ENCODE data around the gene CEP68.

CEP68 gene

DNA sequence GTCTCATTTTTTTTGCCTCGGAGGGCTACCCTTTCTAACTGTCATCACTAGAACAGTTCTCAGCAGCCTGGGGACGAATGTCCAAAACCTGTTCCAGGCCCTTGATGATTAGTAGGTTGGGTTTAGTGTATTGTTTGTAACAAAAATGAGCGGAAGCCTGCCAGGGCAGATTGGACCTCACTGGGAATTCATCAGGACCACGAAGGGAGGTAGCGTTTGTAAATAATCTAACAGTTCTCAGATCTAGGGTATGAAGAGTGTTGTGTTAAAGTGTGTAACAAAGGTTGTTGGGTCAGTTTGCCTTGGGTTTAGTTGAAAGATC is 799 bp downstream of the CEP68 start:
- DNase-seq (ENCODE audit: low spot score) = no peak

DNA sequence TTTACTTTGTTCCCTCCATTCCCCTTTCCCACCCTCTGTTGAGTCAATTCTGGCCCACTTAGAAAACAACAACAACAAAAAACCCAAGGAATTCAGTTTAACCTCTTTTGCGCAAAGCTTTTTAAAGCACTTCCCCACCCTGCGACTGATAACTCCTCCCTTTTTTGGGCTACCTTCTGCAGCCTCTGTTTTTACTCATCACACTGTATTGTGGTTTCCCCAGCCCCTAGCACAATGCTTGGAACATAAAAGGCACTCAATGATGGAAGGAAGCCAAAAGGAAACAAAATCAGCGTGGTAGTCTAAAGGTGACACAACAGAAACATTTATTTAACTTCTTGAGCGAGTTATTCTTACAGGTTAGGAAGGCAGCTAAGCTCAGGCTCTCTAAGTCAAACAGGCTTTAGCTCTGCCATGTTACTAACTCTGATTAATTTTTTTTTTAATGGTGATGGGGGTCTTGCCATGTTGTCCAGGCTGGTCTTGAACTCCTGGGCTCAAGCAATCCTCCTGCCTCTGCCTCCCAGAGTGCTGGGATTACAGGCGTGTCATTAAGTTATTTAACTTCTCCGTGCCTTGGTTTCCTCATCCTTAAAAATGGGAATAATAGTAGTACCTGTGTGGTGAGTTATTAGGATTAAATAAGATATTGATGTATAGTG is 1.3 kb downstream of the CEP68 start:
- peak; percentile 4 for DNase-seq (ENCODE audit: low spot score)

DNA sequence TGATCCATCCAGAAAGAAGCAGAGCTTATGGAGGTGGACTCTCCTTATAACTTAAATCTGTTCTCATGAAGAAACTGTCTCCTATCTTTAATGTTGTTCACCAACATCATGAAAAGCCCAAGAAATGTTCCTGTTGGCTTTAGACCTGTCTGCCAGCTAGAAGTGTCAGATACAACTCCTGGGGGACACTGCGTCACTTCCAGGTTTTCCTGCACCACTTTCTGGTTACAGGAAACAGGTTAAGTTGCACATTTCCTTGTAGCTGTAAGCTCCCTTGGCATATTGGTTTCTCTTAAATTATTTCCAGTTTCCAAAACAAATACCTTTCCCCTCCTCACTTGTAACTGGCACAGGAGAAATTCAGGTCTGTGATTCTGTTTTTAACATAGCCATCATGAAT is 2.9 kb downstream of the CEP68 start:
- DNase-seq (ENCODE audit: low spot score) = no peak

DNA sequence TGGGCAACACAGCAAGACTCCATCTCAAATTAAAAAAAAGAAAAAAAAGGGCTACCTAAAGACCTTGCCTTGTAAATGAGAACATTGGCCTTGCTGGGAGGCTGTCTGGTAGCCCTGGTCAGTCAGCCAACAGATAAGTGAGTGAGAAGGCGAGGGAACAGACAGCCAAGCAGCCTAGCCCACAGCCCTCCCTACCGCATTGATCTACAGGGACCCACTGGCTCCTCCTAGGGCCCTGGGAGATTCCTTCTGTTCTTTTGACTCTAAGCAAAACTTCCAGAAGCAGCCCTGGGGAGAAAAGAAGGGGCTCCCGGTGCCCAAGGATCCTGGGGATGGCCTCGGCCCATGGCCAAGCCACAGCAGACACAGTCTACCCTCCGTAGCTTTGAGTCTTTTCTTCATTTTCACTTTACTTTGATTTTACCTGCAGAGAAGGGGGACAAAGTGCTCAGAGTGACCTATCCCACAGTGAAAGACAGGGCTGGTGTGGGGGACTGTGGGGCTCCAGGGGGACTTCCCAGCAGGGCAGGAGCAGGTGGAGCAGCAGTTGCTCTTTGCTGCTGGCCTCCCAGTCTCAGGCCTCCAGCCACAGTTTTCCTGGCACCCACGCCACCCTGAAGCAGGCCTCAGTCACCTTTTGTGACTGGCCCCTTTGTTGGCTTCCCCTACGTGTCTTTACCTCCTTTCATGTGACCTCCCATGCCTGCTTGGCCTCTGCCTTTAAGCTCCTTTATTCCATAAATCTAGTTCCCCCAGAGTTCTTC is 5.1 kb downstream of the CEP68 start:
- no peak for DNase-seq (ENCODE audit: low spot score)

DNA sequence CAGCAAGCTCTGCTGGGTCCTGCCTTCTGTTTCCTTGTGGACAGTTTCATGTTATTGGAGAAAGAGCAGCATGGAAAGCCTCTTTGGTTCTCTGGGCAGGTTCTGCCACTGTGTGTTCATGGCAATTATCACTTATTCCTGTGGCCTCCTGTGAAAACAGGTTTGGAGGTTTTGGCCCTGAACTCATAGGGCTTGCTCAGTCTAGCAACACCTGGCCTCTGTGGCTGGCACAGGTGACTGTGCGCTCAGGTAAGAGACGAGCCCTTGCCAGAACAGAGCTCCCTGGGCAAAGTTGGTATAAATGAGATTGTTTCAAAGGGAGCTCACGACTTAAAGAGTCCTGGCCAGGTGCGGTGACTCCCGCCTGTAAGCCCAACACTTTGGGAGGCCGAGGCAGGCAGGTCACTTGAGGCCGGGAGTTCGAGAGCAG is 5.7 kb downstream of the CEP68 start:
- DNase-seq (ENCODE audit: low spot score) = no peak

DNA sequence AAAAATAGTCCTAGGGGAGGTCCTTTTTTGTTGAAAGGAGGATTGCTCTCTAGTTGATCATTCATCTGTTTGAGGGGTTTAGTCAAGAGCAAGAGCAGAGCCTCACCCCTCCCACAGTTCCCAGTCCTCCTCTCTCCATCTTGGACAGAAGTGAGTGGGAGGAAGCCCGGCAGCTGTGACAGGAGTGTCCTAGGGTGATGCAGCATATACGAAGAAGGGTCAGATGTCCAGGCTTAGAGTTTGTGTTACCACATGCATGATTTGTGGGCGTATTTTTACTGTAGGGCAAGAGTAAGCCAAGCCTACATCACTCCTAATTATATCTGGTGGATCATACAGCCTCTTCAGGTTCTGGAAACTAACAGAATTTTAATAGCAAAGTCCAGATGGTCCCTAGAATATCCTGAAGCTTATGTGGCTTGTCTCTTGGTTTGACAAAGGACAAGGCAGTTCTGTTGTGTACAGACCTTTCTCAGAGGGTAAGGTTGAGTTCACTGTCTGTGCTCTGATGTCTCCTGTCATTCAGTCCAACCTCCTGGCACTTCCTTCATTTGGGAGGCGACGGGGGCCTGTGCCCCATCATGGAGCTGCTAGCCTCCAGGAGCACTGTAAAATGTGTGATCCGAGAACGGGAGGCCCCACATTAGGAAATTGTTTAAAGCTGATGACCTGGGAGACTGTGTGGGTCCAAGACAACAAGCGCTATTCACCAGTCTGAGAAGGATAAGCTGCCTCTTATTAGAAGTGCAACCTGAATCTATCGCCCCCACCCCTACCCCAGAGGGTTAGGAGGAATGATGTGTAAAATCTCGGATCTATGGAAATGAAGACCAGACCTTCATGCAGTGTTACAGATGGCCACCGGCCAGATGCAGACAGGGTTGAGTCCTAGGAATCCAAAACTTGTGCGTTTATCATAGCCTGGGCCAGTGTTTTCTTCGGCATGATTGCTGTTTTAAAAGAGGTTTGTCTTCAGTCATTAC is 6.9 kb downstream of the CEP68 start:
- DNase-seq (ENCODE audit: low spot score) = no peak

DNA sequence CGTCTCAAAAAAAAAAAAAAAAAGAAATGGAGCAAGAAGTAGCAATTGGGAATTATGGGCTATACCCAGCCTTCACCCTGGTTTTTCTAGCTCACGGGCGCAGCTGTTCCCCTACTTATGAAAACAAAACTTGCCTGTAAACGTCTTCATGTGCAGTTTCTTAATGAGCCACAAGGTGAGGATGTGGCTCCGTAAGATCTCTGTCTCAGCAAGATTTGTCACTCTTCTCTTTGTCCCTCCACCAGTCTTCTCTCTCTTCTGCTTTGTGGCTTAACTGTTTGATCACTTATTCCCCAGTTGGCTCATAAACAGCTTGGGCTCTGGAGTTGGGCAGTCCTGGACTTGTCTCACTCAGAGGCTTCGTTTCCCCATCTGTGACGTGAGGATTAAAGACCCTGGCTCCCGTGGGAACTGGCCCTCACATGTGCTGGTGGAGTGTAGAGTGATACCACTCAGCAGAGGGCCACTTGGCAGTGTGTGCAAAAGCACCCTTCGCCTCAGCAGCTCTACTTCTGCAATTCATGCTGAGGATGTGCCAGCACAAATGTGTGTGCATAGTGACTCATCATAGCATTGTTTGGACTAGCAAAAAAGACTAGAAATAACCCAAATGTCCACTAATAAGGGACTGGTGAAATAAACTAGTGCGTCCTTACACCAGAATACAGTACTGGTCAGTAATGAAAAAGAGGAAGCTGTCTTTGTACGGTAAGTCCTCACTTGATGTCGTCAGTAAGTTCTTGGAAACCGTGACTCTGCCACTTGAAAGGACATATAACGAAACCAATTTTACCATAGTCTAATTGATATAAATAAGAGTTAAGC is 8.7 kb downstream of the CEP68 start:
- peak; percentile 68 for DNase-seq (ENCODE audit: low spot score)

DNA sequence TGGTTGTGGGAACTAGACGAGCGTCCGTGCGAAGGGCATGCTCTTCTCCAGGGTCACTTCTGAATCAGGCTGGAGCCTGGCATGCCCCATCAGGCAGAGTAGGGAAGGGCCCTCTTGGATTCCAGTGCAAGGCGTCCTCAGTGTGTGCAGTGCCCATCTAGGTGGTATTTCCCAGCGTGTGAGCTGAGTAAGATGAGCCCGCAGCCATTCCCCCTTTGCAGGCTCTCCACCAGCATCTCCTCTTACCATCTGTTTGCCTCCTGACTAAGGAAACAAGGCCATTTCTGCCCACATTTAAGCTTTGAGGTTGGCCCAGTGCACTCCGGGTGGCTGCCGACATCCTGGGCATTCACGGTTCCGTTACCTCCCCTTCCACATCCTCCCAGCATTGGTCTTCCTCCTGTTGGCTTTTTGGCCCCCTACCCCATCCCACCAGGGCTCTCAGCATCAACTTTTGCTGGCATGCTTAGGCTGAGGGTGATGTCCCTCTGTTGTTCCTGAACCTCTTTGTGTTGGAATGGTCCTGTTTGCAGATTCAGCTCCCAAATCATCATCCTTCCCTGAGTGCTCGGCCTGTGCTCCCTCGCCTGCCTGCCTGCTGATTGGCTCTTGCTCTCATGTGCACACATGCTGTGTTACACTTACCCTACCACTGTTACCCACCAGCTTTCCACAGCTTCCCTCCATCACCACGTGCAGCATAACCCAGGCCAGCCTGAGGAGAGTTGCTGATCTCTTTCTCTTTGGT is 11.8 kb downstream of the CEP68 start:
- no peak for DNase-seq (ENCODE audit: low spot score)

DNA sequence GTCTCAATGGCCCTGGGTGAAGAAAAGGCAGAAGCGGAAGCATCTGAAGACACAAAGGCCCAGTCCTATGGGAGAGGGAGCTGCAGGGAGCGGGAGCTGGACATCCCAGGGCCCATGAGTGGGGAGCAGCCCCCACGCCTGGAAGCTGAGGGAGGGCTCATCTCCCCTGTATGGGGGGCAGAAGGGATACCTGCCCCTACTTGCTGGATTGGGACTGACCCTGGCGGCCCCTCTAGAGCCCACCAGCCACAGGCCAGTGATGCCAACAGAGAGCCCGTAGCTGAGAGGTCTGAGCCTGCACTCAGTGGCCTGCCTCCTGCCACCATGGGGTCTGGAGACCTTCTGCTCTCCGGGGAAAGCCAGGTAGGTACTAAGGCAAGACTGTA is 13.2 kb downstream of the CEP68 start:
- DNase-seq (ENCODE audit: low spot score) = no peak

DNA sequence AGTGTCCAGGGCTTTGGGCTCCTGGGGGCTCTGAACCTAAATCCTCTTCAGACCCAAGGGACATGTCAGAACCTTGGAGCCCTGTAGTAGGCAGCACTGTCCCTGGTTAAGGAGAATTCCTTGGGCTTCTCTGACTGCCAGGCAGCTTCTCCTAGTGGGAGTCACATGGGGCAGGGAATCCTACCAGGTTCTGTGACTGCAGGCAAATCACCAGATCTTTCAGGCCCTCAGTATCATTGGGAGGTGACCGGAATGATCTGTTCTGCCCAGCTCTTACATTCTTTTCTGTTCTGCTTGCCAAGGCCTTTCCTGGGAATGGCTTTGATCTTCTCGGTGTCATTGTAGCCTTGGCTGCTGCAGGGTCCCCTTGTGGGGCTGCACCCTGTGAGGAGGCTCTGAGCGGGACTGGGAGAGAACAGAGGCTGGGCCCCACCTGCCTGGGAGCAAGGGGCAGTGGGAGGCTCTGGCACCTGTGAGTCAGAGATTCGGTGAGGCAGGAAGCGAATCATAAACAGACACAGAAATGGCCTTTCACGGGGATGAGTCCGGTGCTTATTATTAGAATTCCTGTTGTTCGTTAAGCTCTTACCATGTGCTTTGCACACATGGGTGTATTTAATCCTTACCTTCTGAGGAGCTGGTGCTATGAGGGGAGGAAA is 14.1 kb downstream of the CEP68 start:
- DNase-seq (ENCODE audit: low spot score) = no peak

DNA sequence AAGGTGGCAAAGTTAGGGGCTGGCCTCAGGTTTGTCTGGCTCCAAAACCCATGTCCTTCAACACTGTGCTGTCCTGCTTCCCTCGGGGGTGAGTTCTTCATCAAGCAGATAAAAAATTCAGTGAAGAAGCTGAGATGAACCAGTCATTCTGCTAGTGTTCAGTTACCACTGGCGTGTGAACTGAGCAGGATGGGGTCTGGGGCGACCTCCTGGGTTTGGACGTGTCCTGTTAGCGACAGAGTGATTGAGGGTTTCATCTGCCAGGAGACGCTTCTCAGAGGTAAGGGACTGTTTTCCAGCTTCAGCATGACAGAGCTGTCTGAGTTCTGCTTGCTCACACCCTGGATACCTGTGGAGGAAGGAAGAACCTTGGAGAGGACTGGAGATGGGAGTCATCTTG is 14.6 kb downstream of the CEP68 start:
- no peak for DNase-seq (ENCODE audit: low spot score)

DNA sequence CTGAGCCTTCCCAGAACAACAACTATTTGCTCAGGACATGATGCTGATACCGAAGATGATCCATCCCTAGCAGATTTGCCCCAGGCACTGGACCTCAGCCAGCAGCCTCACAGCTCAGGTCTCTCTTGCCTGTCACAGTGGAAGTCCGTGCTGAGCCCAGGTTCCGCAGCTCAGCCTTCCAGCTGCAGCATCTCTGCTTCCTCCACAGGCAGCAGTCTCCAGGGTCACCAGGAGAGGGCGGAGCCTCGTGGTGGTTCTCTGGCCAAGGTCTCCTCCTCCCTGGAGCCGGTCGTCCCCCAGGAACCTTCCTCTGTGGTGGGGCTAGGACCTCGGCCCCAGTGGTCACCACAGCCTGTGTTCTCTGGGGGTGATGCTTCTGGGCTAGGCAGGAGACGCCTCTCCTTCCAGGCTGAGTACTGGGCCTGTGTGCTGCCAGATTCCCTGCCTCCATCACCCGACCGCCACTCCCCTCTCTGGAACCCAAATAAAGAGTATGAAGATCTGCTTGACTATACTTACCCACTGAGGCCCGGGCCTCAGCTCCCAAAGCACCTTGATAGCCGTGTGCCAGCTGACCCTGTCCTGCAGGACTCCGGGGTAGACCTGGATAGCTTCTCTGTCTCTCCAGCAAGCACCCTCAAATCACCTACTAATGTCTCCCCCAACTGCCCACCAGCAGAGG is 15.4 kb downstream of the CEP68 start:
- DNase-seq (ENCODE audit: low spot score) = no peak

DNA sequence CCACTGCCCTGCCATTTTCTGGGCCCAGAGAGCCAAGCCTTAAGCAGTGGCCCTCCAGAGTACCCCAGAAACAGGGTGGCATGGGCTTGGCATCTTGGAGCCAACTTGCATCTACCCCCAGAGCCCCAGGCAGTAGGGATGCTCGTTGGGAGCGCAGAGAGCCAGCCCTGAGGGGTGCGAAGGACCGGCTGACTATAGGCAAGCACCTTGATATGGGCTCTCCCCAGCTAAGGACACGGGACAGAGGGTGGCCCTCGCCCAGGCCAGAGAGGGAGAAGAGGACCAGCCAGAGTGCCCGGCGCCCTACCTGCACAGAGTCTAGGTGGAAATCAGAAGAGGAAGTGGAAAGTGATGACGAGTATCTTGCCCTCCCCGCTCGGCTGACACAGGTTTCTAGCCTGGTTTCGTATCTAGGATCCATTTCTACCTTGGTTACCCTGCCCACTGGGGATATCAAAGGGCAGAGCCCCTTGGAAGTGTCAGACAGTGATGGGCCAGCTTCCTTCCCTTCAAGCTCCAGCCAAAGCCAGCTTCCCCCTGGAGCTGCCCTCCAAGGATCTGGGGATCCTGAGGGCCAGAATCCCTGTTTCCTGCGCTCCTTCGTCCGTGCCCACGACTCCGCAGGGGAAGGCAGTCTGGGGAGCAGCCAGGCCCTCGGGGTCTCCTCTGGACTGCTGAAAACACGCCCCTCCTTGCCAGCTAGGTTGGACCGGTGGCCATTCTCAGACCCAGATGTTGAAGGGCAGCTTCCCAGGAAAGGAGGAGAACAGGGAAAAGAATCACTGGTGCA is 16.2 kb downstream of the CEP68 start:
- no peak for DNase-seq (ENCODE audit: low spot score)

DNA sequence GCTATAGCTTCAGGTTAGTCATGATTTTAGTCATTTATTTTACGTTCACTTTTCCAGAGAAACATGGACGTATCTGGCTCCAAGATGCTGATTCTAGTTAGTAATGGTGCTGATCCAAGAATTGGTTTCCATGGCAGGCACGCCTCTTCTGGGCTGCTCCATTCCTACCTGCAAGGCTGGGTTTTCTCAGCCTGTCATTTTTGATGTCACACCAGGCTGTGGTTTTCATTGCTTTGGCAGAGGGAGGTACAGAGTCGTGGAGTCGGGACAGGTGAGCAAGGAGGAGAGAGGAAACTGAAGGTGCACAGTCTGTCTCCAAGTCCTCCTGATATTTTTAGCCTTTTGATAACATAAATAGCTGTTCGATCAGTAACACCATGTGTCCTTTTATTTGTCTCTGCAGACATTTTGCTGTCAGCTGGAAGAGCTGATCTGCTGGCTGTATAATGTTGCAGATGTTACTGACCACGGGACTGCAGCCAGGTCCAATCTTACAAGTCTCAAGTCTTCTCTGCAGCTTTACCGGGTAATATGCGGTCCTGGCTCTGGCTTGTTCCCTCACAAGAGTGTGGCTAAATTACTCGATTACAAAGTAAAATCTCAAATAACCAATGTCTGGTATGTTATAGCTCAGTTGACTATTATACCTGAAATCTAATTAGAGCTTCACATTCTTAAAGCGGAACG is 17.8 kb downstream of the CEP68 start:
- no peak for DNase-seq (ENCODE audit: low spot score)

DNA sequence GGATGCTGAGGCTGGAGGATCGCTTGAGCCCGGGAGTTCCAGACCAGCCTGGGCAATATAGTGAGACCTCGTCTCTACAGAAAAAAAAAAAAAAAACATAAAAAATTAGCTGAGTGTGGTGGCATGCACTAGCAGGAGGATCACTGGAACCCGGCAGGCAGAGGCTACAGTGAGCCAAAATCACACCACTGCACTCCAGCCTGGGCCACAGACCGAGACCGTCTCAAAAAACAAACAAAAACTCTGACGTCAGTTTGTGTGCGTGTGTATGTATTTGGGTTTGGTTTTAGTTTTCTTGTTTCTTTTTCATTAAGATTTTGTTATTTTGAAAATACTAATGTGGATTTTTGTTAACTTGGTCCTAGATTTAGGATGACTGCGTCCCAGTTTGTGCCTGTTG is 19.0 kb downstream of the CEP68 start:
- DNase-seq (ENCODE audit: low spot score) = no peak

DNA sequence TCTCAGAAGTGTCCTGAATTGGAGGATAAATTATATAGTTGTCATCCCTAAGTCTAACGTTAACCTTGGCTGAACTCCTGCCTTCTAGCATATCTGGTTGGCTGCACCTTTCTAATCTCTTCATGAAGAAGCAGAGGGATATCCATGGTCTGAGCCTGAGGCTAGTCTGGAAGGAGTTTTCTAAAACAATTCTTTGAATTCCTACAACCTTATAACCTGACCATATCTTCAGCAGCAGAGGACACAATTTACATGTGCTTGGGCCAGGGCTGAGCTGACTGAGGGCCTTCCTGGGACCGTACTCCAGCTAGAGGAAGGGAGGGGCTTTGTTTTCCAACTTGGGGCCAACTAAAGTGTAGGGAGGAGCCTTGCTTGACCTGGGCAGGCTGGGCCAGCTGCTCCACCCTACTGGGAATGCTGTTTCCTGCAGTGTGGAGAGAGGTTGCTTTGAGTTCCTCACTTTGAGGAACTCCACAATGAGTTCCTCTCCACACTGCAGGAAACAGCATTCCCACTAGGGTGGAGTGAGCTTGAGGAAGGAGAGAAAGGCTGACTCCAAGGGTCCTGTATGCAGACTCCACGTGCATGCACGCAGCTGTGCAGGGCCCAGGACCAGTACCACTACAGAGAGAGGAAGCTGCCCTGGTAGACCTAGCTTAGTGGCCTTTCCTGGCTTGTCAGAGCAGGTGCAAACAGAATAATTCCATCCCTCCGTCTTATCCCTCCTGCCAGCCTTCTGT is 19.6 kb downstream of the CEP68 start:
- no peak for DNase-seq (ENCODE audit: low spot score)

DNA sequence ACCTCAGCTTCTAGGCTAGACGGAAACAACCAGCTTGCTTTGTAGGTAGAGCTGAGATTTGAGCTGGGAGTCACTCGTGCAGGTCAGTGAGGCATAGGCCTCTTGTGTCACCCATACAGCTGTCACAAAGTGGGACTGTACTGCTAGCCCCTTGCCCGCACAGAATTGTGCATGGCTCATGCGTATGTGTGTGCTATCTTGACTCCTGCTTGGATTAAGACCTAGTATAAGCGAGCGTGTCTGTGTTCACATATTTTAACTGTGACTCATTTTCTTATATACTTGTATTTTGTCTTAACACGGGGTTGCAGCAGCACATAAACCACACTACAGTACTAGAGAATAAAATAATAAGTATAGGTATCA is 20.1 kb downstream of the CEP68 start:
- DNase-seq (ENCODE audit: low spot score) = no peak

DNA sequence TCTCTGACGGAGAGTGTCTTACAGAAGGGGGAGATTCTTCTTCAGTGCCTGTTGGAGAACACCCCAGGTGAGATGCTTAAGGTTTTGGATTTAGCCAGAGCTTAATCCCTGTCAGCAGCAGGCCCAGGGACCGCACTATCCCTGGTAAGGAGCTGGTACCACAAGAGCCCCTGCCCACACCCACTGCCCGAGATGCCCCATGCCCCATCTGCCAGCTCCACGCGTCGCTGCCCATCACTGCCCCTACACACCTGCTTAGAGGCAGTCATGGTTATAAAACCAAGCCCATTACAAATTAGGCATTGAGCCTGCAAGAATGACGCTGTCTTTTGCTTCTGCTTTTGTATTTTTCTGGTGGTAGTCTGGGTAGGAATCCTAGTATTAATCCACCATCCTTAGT is 21.7 kb downstream of the CEP68 start:
- no peak for DNase-seq (ENCODE audit: low spot score)
